ENCODE results near the gene ODAD2.

Gene ODAD2

GRCh38 chr10:27833792-27834191 is 165.1 kb downstream of the ODAD2 start:
- DNase-seq = no peak

- DNase-seq = no peak
Measured at GRCh38 chr10:27832826-27833225, 166.1 kb downstream of the ODAD2 start.

GRCh38 chr10:27826369-27826768 is 172.5 kb downstream of the ODAD2 start:
- no peak for DNase-seq

- no peak for DNase-seq
Measured at GRCh38 chr10:27822301-27822700, 176.6 kb downstream of the ODAD2 start.

- no peak for DNase-seq
Measured at GRCh38 chr10:27820637-27821036, 178.2 kb downstream of the ODAD2 start.

GRCh38 chr10:27819781-27820531 is 178.9 kb downstream of the ODAD2 start:
- DNase-seq = no peak

- no peak for DNase-seq
Measured at GRCh38 chr10:27816320-27816719, 182.6 kb downstream of the ODAD2 start.

- no peak for DNase-seq
Measured at GRCh38 chr10:27815846-27816245, 183.0 kb downstream of the ODAD2 start.

GRCh38 chr10:27815261-27815660 is 183.6 kb downstream of the ODAD2 start:
- no peak for DNase-seq

GRCh38 chr10:27805180-27805579 is 193.7 kb downstream of the ODAD2 start:
- no peak for DNase-seq

GRCh38 chr10:27804136-27804535 is 194.7 kb downstream of the ODAD2 start:
- DNase-seq = no peak

- no peak for DNase-seq
Measured at GRCh38 chr10:27801171-27801785, 197.6 kb downstream of the ODAD2 start.

GRCh38 chr10:27799046-27799445 is 199.8 kb downstream of the ODAD2 start:
- no peak for DNase-seq

GRCh38 chr10:27794157-27794556 is 204.7 kb downstream of the ODAD2 start:
- DNase-seq = no peak

- DNase-seq = no peak
Measured at GRCh38 chr10:27792216-27792615, 206.7 kb downstream of the ODAD2 start.

- no peak for DNase-seq
Measured at GRCh38 chr10:27784272-27784671, 214.6 kb downstream of the ODAD2 start.

- no peak for DNase-seq
Measured at GRCh38 chr10:27783660-27784059, 215.2 kb downstream of the ODAD2 start.

- no peak for DNase-seq
Measured at GRCh38 chr10:27779462-27780015, 219.3 kb downstream of the ODAD2 start.

- no peak for DNase-seq
Measured at GRCh38 chr10:27774831-27775230, 224.0 kb downstream of the ODAD2 start.

- DNase-seq = no peak
Measured at GRCh38 chr10:27771231-27771630, 227.6 kb downstream of the ODAD2 start.

GRCh38 chr10:27770181-27770580 is 228.7 kb downstream of the ODAD2 start:
- DNase-seq = no peak
